GM21526 (cell line): ENCODE measurements around the gene FRMD3.

Source experiments
- ATAC-seq: cut with Tn5 transposase; IDR thresholded peaks from one replicate; pipeline ENCODE4 v1.9.1; 2021; ENCODE audit warnings: moderate library complexity; ENCODE audit not compliant: unreplicated experiment, low FRiP score

FRMD3 gene

DNA sequence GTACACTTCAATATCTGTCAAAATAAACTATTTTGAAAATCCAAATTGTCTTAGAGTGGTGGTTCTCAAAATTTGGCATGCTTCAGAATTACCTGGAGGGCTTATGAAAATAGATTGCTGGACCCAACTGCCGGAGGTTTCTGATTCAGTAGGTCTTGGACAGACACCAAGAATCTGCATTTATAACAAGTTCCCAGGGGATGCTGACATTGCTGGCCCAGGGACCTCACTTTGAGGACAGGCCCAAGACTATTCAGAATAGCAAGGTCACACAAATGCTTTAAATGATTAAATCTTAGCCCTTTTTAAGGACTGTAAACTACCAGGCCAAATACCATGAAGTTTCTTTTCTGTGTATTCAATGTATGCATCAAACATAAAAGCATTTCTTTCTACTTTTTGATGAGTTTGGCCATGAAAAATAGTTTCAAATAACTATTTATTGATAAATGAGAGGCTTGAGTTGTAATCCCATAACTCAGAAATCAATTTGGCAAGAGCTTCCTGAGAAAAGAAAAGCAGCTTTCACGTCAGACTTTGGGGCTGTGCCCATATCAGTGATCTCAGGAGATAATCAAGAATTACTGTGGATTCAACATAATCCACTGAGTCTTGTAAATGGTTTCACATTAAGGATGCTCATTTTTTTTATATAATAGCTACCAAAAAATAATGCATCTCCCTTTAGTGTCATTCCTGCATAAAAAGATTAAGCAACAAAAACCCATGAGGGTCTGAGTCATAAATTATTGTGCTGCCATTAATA, 191.4 kb downstream of the FRMD3 start:
- ATAC-seq: no peak

GRCh38 chr9:83343366-83343999, 194.7 kb downstream of the FRMD3 start:
- no peak for ATAC-seq

DNA sequence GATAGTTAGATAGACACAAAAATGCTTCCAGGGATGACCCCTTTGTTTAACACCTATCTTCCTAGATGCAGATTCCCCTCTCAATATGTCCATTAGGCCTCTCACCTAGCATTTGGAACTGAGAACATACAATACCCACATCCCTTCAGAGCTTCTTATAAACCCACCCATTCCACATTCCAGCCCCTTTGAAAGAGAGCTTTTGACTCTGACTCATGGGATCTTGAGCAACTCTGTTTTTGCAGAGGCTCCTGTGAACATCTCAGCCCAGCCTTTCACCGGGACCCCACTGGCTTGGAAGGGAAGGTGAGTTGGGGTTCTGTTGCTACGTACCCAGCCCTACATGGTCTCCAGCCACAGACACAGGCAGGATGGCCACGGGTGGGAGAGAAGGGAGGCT, 195.5 kb downstream of the FRMD3 start:
- no peak for ATAC-seq

GRCh38 chr9:83342006-83342405, 196.2 kb downstream of the FRMD3 start:
- no peak for ATAC-seq

DNA sequence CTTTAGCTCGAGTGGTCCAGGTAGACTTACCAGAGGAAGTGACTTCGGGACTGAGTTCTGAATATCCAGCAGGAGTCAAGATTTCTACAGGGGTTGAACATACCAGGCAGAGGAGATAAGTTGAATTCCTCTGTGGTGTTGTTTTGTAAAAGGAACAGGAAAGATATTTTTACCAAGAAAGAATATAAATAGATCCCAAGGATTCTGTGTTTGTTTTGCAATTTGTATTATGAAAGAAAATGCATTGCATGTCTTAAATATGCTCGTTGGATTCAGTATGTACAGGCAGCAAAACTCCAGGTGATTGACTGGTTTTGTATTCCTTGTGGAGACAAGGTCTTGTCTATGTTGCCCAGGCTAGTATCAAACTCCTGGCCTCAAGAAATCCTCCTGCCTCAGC, 197.8 kb downstream of the FRMD3 start:
- no peak for ATAC-seq

DNA sequence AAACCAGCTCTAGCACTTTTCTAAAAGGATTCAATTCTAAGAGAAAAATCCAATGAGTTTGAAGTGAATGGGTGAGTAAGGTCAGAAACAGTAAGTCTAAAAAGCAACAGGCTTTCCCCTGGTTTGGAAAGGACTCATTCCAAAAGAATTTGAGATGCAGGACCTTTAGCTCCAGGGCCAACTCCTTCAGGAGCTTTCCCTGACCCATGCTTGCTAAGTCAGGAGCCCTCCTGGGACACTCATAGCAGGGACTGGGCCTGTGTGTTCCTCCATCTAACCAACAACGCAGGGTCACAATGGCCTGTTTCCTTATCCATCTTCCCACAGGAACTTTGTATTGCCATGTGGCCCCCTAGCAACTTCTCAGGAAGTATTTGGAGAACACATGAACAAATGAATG, 198.8 kb downstream of the FRMD3 start:
- ATAC-seq: no peak

DNA sequence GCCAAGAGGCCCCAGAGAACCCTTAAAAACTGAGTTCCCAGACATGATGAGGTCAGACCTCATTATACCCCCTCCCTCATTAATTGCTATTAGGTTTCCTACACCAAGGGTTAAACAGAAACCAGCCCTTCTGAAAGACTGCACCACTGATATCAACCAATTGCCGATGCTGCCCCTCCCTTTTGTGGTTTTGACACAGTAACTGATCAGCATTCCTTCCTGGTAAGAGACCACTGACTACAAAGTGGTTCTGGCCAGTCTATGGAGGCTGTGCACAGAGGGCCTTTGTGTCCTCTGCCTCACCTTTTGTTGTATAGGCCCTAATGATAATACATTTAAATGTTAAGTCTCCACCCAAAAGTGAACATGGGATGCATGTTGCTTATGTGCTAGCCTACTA, 201.5 kb downstream of the FRMD3 start:
- ATAC-seq: no peak

DNA sequence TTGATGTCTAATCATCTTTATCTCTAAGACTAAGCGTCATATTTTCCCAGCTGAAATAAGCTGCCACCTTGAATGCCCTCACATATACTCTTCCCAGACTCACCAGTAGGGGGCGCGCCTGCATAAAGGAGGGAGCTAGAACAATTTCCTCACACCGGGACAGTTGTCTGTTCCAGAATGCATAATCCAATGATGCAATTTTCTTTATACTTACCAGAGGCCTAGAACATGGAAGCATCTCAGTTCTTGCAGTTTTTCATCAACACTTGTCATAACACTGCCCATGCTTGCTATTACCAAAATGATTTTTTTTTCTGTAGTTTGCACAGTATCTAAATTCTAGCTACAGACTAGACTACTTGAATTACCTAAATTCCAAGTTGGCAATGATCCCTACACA, 203.9 kb downstream of the FRMD3 start:
- no peak for ATAC-seq

DNA sequence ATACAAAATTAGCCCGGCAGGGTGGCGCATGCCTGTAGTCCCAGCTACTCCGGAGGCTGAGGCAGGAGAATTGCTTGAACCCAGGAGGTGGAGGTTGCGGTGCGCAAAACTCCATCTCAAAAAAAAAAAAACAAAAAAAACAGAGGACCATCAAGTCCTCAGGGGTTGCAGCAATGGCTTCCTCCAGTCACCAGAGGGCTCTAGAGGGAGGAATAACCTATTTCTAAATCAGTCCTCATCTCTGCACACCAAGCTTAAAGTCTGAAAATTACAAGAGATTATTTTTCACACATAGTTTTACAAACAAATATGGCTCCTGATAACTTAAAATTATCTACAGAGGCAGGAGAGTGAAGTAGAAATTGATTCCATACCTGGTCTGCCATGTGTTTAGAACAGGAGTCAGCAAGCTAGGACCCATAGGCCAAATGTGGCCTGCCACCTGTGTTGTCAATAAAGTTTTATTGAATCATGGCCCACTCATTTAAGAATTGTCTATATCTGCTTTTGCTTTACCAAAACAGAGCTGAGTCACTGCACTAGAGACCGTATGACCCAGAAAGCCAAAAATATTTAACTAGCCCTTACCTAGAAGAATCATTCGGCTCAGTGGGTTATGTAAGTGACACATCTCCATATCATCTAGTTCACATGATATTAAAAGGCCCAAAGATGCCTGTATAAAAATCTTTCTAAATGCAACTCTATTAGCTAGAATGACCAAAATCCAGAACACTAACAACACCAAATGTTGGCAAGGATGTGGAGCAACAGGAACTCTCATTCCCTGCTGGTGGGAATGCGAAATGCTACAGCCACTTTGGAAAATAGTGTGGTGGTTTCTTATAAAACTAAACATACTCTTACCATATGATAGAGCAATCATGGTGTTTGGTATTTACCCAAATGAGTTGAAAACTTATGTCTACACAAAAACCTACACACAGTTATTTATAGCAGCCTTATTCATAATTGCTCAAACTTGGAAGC, 207.7 kb downstream of the FRMD3 start:
- no peak for ATAC-seq

- no peak for ATAC-seq
Measured at GRCh38 chr9:83327750-83328622, 210.2 kb downstream of the FRMD3 start.

DNA sequence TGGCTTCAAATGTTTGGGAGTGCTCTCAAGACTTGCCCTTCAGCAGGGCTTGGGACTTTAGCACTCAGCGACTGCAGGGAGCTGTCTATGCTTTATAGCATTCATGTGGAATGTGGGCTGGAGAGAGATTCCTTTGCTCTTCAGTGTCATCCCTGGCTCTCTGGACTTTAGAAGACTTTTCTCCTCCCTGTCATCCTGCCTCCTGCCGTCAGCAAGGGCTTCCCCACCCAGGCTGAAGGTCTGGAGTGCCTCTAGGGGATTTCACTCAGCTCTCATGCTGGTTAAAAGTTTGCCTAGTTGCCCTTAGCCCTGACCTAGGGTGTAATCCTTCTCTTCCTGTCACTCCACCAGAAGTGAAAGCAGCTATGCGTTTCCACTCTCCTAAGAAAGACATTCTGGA, 210.9 kb downstream of the FRMD3 start:
- ATAC-seq: no peak

GRCh38 chr9:83323148-83323547, 215.1 kb downstream of the FRMD3 start:
- ATAC-seq: no peak

DNA sequence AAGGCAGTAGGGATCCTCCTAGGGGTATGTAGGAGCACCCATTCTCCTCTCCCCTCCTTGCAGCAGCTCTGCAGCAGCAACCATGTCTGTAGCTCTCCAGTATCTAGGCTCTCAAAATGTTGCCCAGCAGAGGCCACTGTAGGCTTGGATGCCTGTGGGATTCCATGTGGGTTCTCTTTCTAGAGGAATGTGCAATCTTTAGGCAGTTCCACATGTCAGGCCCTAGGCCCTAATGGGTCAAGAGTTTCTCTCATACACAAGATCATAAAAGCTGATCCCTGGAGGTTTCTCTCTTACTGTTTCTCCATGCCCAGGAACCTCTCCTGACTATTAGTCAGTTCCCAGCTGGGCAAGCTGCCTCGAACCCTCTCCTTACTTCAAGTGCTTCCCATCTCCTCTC, 215.8 kb downstream of the FRMD3 start:
- no peak for ATAC-seq

GRCh38 chr9:83317244-83317643, 221.0 kb downstream of the FRMD3 start:
- ATAC-seq: no peak

DNA sequence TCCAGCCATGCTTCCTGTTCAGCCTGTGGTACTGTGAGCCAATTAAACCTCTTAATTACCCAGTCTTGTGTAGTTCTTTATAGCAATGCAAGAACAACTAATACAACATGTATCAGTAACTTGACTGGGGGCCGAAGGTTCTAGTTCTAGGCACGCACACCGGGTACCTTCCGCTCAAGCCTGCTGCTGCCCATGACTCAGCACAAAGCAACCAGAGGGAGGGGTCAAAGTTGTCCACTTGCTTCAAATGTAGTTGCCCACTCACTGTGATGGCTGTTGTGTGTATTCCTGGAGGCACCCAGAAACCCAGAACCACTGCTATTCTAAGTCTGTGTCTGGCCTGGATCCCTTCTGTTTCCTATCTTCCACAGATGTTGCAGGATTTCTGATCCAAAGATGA, 222.6 kb downstream of the FRMD3 start:
- no peak for ATAC-seq

DNA sequence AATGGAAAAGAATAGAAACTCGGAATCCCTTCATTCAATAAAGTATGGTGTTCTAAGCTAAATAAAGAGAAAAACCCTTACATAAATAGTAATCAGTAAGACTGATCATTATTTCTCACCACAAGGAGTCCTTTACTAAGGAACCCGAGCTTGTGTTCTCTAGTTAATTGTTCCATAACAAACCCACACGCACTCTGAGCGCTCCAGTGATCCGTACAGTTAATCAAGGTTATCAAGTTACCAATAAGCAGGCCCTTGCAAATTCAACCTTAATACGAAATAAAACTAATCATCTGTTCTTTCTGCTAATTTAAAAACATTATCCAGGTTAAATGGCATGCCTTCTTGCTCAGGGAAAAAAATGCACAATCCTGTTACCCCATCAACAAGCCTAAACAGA, 224.4 kb downstream of the FRMD3 start:
- no peak for ATAC-seq

- ATAC-seq: no peak
Measured at GRCh38 chr9:83312537-83312936, 225.7 kb downstream of the FRMD3 start.

DNA sequence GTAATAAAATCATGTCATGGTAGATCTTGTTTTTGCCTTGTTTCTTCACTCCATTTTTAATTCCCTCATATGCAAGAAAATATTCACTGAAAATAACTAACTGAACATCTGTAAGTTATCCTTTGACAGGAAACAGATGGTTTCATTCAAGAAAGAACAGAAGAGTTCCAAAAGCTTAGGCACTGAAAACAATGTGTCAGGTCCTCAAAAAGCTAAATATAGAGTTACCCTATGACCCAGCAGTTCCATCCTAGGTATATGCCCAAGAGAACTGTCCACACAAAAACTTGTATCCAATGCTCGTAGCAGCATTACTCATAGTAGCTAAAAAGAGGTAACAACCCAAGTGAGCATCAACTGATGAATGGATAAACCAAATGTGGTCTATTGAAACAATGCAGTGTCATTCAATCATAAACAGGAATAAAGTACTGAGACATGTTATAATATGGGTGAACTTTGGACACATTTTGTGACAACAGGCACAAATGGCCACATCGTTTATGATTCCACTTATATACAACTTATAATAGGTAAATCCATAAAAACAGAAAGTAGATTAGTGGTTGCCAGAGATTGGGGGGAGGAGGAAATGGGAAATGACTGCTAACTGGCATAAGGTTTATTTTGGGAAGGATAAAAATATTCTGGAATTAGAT, 231.0 kb downstream of the FRMD3 start:
- no peak for ATAC-seq

GRCh38 chr9:83304686-83305085, 233.5 kb downstream of the FRMD3 start:
- ATAC-seq: no peak

DNA sequence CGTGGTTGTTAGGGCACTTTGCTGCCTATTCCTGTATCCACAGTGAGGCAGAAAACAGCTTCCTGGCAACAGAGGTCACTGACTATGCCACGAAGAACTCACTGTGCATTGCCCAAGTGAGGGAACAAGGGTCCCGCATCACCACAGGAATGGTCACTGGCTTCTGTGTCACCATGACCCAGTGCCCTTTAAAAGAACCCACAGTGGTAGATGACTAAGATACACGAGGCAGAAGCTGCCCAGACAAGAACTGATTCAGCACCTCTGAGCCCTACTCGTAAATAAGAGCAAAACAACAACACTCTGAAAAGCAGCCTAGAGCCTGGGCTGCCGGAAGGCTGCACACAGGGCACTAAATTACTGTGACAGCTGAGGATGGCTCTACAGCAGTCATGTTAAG, 238.6 kb downstream of the FRMD3 start:
- no peak for ATAC-seq
